ENCODE measurements around the gene SNCB. TPM values are rescaled to one million over a fixed set of nuclear protein-coding genes. Genes with fewer than 3 reads are reported as not detected.
A peak's percentile ranks its signal among the peaks of the same experiment; 100 is the strongest.

Gene SNCB
- total and polyA plus RNA-seq, 2 donors (not counting 1 experiment from before 2014, with no cell fraction given): 0.17 to 0.22 TPM

GRCh38 chr5:176646707-176647029 is 16.3 kb upstream of the SNCB start:
- Histone ChIP-seq H3K9ac (ENCODE audit: insufficient read depth, low read length) (peak overlapping the region; percentile 58), H4K20me1 (ENCODE audit: control insufficient read depth, extremely low read depth, insufficient read depth, low read length) (no peaks in the 10 kb centered on the region), H3K27ac (ENCODE audit: insufficient read depth, low read length) (peak overlapping the region; percentile 22)

GRCh38 chr5:176646049-176646706 is 15.8 kb upstream of the SNCB start:
- no peak for DNase-seq (ENCODE audit: low read depth in 2 of 2)
- Histone ChIP-seq H3K27me3 (ENCODE audit: control insufficient read depth, insufficient read depth, low read length) (no peaks in the 10 kb centered on the region), H3K9me3 (ENCODE audit: control insufficient read depth, insufficient read depth, low read depth, low read length) (no peaks in the 10 kb centered on the region), H3K79me2 (ENCODE audit: control insufficient read depth, insufficient read depth, low read length) (peaks cover 12% of the 10 kb centered on the region), H3K4me2 (ENCODE audit: extremely low read depth, insufficient read depth, low read length) (no peak overlapping the region), H2AFZ (ENCODE audit: low read length) (peak overlapping the region; percentile 96), H3K27ac (ENCODE audit: insufficient read depth, low read length) (peak overlapping the region; percentile 22), H4K20me1 (ENCODE audit: control insufficient read depth, extremely low read depth, insufficient read depth, low read length) (no peaks in the 10 kb centered on the region), H3K36me3 (ENCODE audit: control insufficient read depth, insufficient read depth, low read length) (no peaks in the 10 kb centered on the region), H3K9ac (ENCODE audit: insufficient read depth, low read length) (no peak overlapping the region), H3K4me1 (ENCODE audit: control insufficient read depth, extremely low read depth, insufficient read depth, low read length) (peaks cover 11% of the 10 kb centered on the region), H3K4me3 (replicated peaks in 1 of 4; ENCODE audit: control extremely low read depth in 1 of 4, insufficient read depth in 1 of 4, low read depth in 3 of 4, low read length in 4 of 4) (no peak overlapping the region)
- TF ChIP-seq CTCF (conservative IDR thresholded peaks at IDR 0.05 in 1 of 2, IDR thresholded peaks at IDR 0.05 in 1 of 2; ENCODE audit: low read depth in 1 of 2, low read length in 2 of 2) (no peak), EZH2 (IDR thresholded peaks at IDR 0.05; ENCODE audit: low read length, missing control alignments) (no peak)

More at GRCh38 chr5:176646707-176647029, 16.3 kb upstream of the SNCB start:
- TF ChIP-seq EZH2 (IDR thresholded peaks at IDR 0.05; ENCODE audit: low read length, missing control alignments) (no peak), CTCF (conservative IDR thresholded peaks at IDR 0.05 in 1 of 2, IDR thresholded peaks at IDR 0.05 in 1 of 2; ENCODE audit: low read depth in 1 of 2, low read length in 2 of 2) (no peak)
- no peak for DNase-seq (ENCODE audit: low read depth in 2 of 2)
- H3K4me3 ChIP-seq (replicated peaks in 1 of 4; ENCODE audit: control extremely low read depth in 1 of 4, insufficient read depth in 1 of 4, low read depth in 3 of 4, low read length in 4 of 4): peak overlapping the region; percentile 9 to 51 (median 44)
- H3K9me3 ChIP-seq (ENCODE audit: control insufficient read depth, insufficient read depth, low read depth, low read length): no peaks in the 10 kb centered on the region
- H3K79me2 ChIP-seq (ENCODE audit: control insufficient read depth, insufficient read depth, low read length): peaks cover 12% of the 10 kb centered on the region
- peak overlapping the region; percentile 77 for H3K4me2 ChIP-seq (ENCODE audit: extremely low read depth, insufficient read depth, low read length)
- peak overlapping the region; percentile 96 for H2AFZ ChIP-seq (ENCODE audit: low read length)
- no peaks in the 10 kb centered on the region for H3K36me3 ChIP-seq (ENCODE audit: control insufficient read depth, insufficient read depth, low read length)
- H3K27me3 ChIP-seq (ENCODE audit: control insufficient read depth, insufficient read depth, low read length): no peaks in the 10 kb centered on the region
- H3K4me1 ChIP-seq (ENCODE audit: control insufficient read depth, extremely low read depth, insufficient read depth, low read length): peaks cover 11% of the 10 kb centered on the region

GRCh38 chr5:176644878-176645670 is 14.7 kb upstream of the SNCB start:
- Histone ChIP-seq H3K9me3 (ENCODE audit: control insufficient read depth, insufficient read depth, low read depth, low read length) (no peaks in the 10 kb centered on the region), H3K36me3 (ENCODE audit: control insufficient read depth, insufficient read depth, low read length) (no peaks in the 10 kb centered on the region), H3K4me1 (ENCODE audit: control insufficient read depth, extremely low read depth, insufficient read depth, low read length) (peaks cover 11% of the 10 kb centered on the region), H3K4me2 (ENCODE audit: extremely low read depth, insufficient read depth, low read length) (no peak overlapping the region), H3K4me3 (replicated peaks in 1 of 4; ENCODE audit: control extremely low read depth in 1 of 4, insufficient read depth in 1 of 4, low read depth in 3 of 4, low read length in 4 of 4) (no peak overlapping the region), H3K9ac (ENCODE audit: insufficient read depth, low read length) (no peak overlapping the region), H3K27ac (ENCODE audit: insufficient read depth, low read length) (no peak overlapping the region), H4K20me1 (ENCODE audit: control insufficient read depth, extremely low read depth, insufficient read depth, low read length) (no peaks in the 10 kb centered on the region), H2AFZ (ENCODE audit: low read length) (no peak overlapping the region), H3K79me2 (ENCODE audit: control insufficient read depth, insufficient read depth, low read length) (peaks cover 12% of the 10 kb centered on the region), H3K27me3 (ENCODE audit: control insufficient read depth, insufficient read depth, low read length) (no peaks in the 10 kb centered on the region)
- no peak for DNase-seq (ENCODE audit: low read depth in 2 of 2)
- no peak for TF ChIP-seq EZH2 (IDR thresholded peaks at IDR 0.05; ENCODE audit: low read length, missing control alignments)
- TF ChIP-seq CTCF (conservative IDR thresholded peaks at IDR 0.05 in 1 of 2, IDR thresholded peaks at IDR 0.05 in 1 of 2; ENCODE audit: low read depth in 1 of 2, low read length in 2 of 2): no peak
